ENCODE results near the gene MMP11. TPM values are rescaled to one million over a fixed set of nuclear protein-coding genes. Genes with fewer than 3 reads are reported as not detected.

Gene MMP11
- total and polyA plus RNA-seq, 2 of the 4 experiments (the other 2 are of a cell fraction): 2.2 to 6.0 TPM

- Histone ChIP-seq H3K4me2 (ENCODE audit: low read depth, low read length) (no peak overlapping the region), H3K14ac (replicated peaks; ENCODE audit: low read depth, low read length) (no peak overlapping the region), H3K36me3 (ENCODE audit: control insufficient read depth, insufficient read depth, low read length) (peaks cover 75% of the 10 kb centered on the region), H2BK5ac (ENCODE audit: low read depth, low read length, poor library complexity, severe bottlenecking) (no peak overlapping the region), H2AK5ac (ENCODE audit: low read depth, low read length) (no peak overlapping the region), H3K9me1 (ENCODE audit: insufficient read depth, low read length) (peaks cover 11% of the 10 kb centered on the region; the same call in 1 of the 2 replicates), H2AK9ac (replicated peaks; ENCODE audit: low read depth, low read length, poor library complexity) (no peak overlapping the region), H4K91ac (ENCODE audit: insufficient read depth, low read depth, low read length) (no peak overlapping the region), H2BK20ac (ENCODE audit: low read depth, low read length) (no peak overlapping the region), H3K9ac (ENCODE audit: low read depth, low read length) (no peak overlapping the region), H3K27ac (ENCODE audit: insufficient read depth, low read length) (no peak overlapping the region), H3K56ac (ENCODE audit: extremely low read depth, insufficient read depth, low read length) (no peak overlapping the region), H2BK15ac (ENCODE audit: low read depth, low read length) (no peak overlapping the region), H3K18ac (ENCODE audit: low read depth, low read length) (no peak overlapping the region), H3K79me1 (ENCODE audit: low read depth in 1 of 2, low read length in 2 of 2) (peaks cover 0 to 19% of the 10 kb centered on the region in 2 experiments; a peak in 2 of 4 replicates), H2BK120ac (ENCODE audit: low read depth, low read length) (no peak overlapping the region), H4K20me1 (ENCODE audit: insufficient read depth, low read length) (peaks cover 6% of the 10 kb centered on the region; the same call in 1 of the 2 replicates), H2AFZ (replicated peaks; ENCODE audit: low read length, poor library complexity) (no peak overlapping the region), H3K4ac (ENCODE audit: low read depth, low read length) (no peak overlapping the region), H3K4me1 (ENCODE audit: control insufficient read depth, insufficient read depth, low read length) (no peaks in the 10 kb centered on the region; the same call in 1 of the 2 replicates), H3K23ac (ENCODE audit: low read depth, low read length) (no peak overlapping the region), H3K27me3 (ENCODE audit: control insufficient read depth, insufficient read depth, low read length) (no peaks in the 10 kb centered on the region), H4K8ac (ENCODE audit: low read depth in 2 of 2, low read length in 2 of 2) (no peak overlapping the region), H4K5ac (ENCODE audit: low read depth, low read length) (no peak overlapping the region), H3K4me3 (ENCODE audit: insufficient read depth, low read depth, low read length) (no peak overlapping the region), H3K9me3 (ENCODE audit: control insufficient read depth, insufficient read depth, low read length) (no peaks in the 10 kb centered on the region)
- in situ Hi-C loops (cut with MboI; ENCODE audit: low sequenced_read_pairs) (no loop called here), dilution Hi-C loops (cut with HindIII; ENCODE audit: low sequenced_read_pairs, unreplicated experiment) (no loop called here), intact Hi-C loops (cut with micrococcal nuclease) (no loop called here)
- ChIA-PET CTCF (no interaction called here), POLR2A (ENCODE audit: unreplicated experiment) (no interaction called here)
- ATAC-seq (ENCODE audit: low read depth): no peak
- no peak for DNase-seq
- TF ChIP-seq CHD1 (IDR thresholded peaks at IDR 0.05; ENCODE audit: low read depth, low read length) (no peak), POLR2A (IDR thresholded peaks at IDR 0.05; ENCODE audit: low read depth, low read length) (no peak), USF2 (IDR thresholded peaks at IDR 0.05; ENCODE audit: low read depth, low read length) (no peak), RFX5 (IDR thresholded peaks at IDR 0.05; ENCODE audit: low read depth, low read length) (no peak), ELK1 (IDR thresholded peaks at IDR 0.05; ENCODE audit: borderline replicate concordance, low read depth, low read length) (no peak), MAFK (IDR thresholded peaks at IDR 0.05; ENCODE audit: low read depth, low read length) (no peak), RAD21 (IDR thresholded peaks at IDR 0.05; ENCODE audit: low read length) (no peak), CEBPB (IDR thresholded peaks at IDR 0.05; ENCODE audit: low read depth, low read length) (no peak), RCOR1 (IDR thresholded peaks at IDR 0.05; ENCODE audit: insufficient replicate concordance, low read length) (no peak), FOS (IDR thresholded peaks at IDR 0.05; ENCODE audit: low read depth, low read length) (no peak), CTCF (conservative IDR thresholded peaks at IDR 0.05; ENCODE audit: low read depth, low read length) (no peak), SMC3 (IDR thresholded peaks at IDR 0.05; ENCODE audit: low read depth, low read length) (no peak), NFE2L2 (IDR thresholded peaks at IDR 0.05; ENCODE audit: low read depth, low read length) (no peak), BHLHE40 (IDR thresholded peaks at IDR 0.05; ENCODE audit: low read depth, low read length) (no peak), MXI1 (IDR thresholded peaks at IDR 0.05; ENCODE audit: borderline replicate concordance, low read depth, low read length) (no peak), MAZ (IDR thresholded peaks at IDR 0.05; ENCODE audit: borderline replicate concordance, low read depth, low read length) (no peak)
- BruUV-seq (replicated peaks): no TSS peak
- 20% methylated on average over 1 of the region's 4 CpGs; no CpG with 5 or more reads in 1 of the 2 experiments for WGBS, 2 experiments (ENCODE audit: extremely low coverage in 2 of 2, insufficient read length in 1 of 2)
Observed at GRCh38 chr22:23820748-23821211, 48.1 kb downstream of the MMP11 start.

All from IMR-90 (cell line).